Naive B cell (primary cell): ENCODE data around the gene ZNF880. TPM values are rescaled to one million over a fixed set of nuclear protein-coding genes. Genes with fewer than 3 reads are reported as not detected.

Experiments
- ATAC-seq, 2 donors: fragments of 150-1000 bp; cut with Tn5 transposase; 2 replicates each; pipeline ENCODE4 v1.10.0; 2021; ENCODE audit warnings: low read depth in 2 of 2, mild to moderate bottlenecking in 2 of 2, moderate library complexity in 2 of 2
- DNase-seq: peaks from one replicate; pipeline ENCODE4 v3.0.0; 2022
- H3K27ac Mint-ChIP-seq, 6 donors: one replicate each; pipeline ENCODE4 v1.8.0; 2020 to 2022; ENCODE audit warnings: mild to moderate bottlenecking in 6 of 6, mixed read lengths in 6 of 6, moderate library complexity in 5 of 6, inconsistent platforms in 2 of 6
- H3K27me3 Mint-ChIP-seq, 3 donors: one replicate each; pipeline ENCODE4 v1.8.0; 2021 to 2022; ENCODE audit warnings: mixed read lengths in 3 of 3, mild to moderate bottlenecking in 1 of 3
- H3K36me3 Mint-ChIP-seq, 2 donors: one replicate each; pipeline ENCODE4 v1.8.0; 2020 to 2022; ENCODE audit warnings: mixed read lengths in 2 of 2, inconsistent platforms in 1 of 2, mild to moderate bottlenecking in 1 of 2
- H3K4me1 Mint-ChIP-seq, 3 donors: one replicate each; pipeline ENCODE4 v1.8.0; 2020 to 2022; ENCODE audit warnings: mixed read lengths in 3 of 3, inconsistent platforms in 1 of 3, mild to moderate bottlenecking in 1 of 3, moderate library complexity in 1 of 3
- H3K4me3 Mint-ChIP-seq, 8 donors: one replicate each; pipeline ENCODE4 v1.8.0; 2020 to 2022; ENCODE audit warnings: mild to moderate bottlenecking in 8 of 8, mixed read lengths in 8 of 8, moderate library complexity in 8 of 8, inconsistent platforms in 2 of 8
- H3K9me3 Mint-ChIP-seq, 7 donors: one replicate each; pipeline ENCODE4 v1.8.0; 2020 to 2022; ENCODE audit warnings: mixed read lengths in 7 of 7, mild to moderate bottlenecking in 5 of 7, inconsistent platforms in 2 of 7, moderate library complexity in 1 of 7
- polyA plus RNA-seq, 6 donors: library from polyadenylated mRNA; unstranded; fragments of 300-500 nt; fragmentation: Illumina TruSeq; gene quantifications; one replicate each; pipeline ENCODE4 v1.2.3, GENCODE V29; 2021; ENCODE audit warnings: low read depth in 6 of 6

ZNF880 gene
- polyA plus RNA-seq, 6 donors from 2014 or later: 45.2 to 74.7 (median 58.4) TPM

- Mint-ChIP-seq H3K27me3 (no peaks in the 10 kb centered on the region), H3K4me1 (no peaks in the 10 kb centered on the region), H3K4me3 (peak overlapping the region in 1 of 8 donors; percentile 72), H3K9me3 (peaks cover 23 to 94% (median 69%) of the 10 kb centered on the region in 7 donors), H3K27ac (no peak overlapping the region), H3K36me3 (peaks cover 39 to 60% of the 10 kb centered on the region in 2 donors)
- no peak for ATAC-seq
- DNase-seq: no peak
Observed at GRCh38 chr19:52391135-52391534, 21.4 kb downstream of the ZNF880 start.

- Mint-ChIP-seq H3K27me3 (no peaks in the 10 kb centered on the region), H3K4me1 (peaks cover 16 to 26% (median 20%) of the 10 kb centered on the region in 3 donors), H3K36me3 (peaks cover 57 to 71% of the 10 kb centered on the region in 2 donors), H3K27ac (peak within 1 kb of the TSS; percentile 91 to 100 (median 95)), H3K9me3 (peaks cover 20 to 74% (median 51%) of the 10 kb centered on the region in 7 donors), H3K4me3 (peak within 1 kb of the TSS; percentile 90 to 100 (median 96))
- ATAC-seq (peak; percentile 99), DNase-seq (peak; percentile 90)
Observed at GRCh38 chr19:52397310-52398080, 27.8 kb downstream of the ZNF880 start, which contains the start of gene ZNF528. Gene ZNF528, plus strand, starts transcription at chr19:52397849. Its CDS starts 4,165 bp downstream, at chr19:52402014.

GRCh38 chr19:52398081-52398441 lies 28.3 kb downstream of the ZNF880 start:
- H3K4me3 Mint-ChIP-seq: peak overlapping the region; percentile 90 to 100 (median 96)
- ATAC-seq: peak; percentile 22 to 54
- peak overlapping the region; percentile 87 to 100 (median 94) for H3K27ac Mint-ChIP-seq
- H3K4me1 Mint-ChIP-seq: peaks cover 16 to 26% (median 20%) of the 10 kb centered on the region in 3 donors
- no peak for DNase-seq
- peaks cover 58 to 70% of the 10 kb centered on the region in 2 donors for H3K36me3 Mint-ChIP-seq
- no peaks in the 10 kb centered on the region for H3K27me3 Mint-ChIP-seq
- H3K9me3 Mint-ChIP-seq: peaks cover 19 to 73% (median 47%) of the 10 kb centered on the region in 7 donors

GRCh38 chr19:52410276-52410675 lies 40.6 kb downstream of the ZNF880 start:
- no peaks in the 10 kb centered on the region for H3K4me1 Mint-ChIP-seq
- H3K27ac Mint-ChIP-seq: no peak overlapping the region
- ATAC-seq: no peak
- DNase-seq: no peak
- no peaks in the 10 kb centered on the region for H3K27me3 Mint-ChIP-seq
- no peak overlapping the region for H3K4me3 Mint-ChIP-seq
- peaks cover 79 to 86% of the 10 kb centered on the region in 2 donors for H3K36me3 Mint-ChIP-seq
- peaks cover 4 to 94% (median 78%) of the 10 kb centered on the region in 7 donors for H3K9me3 Mint-ChIP-seq

GRCh38 chr19:52415711-52416110 lies 46.0 kb downstream of the ZNF880 start:
- Mint-ChIP-seq H3K27ac (no peak overlapping the region), H3K27me3 (no peaks in the 10 kb centered on the region), H3K9me3 (peaks cover 7 to 94% (median 81%) of the 10 kb centered on the region in 7 donors), H3K36me3 (peaks cover 38 to 58% of the 10 kb centered on the region in 2 donors), H3K4me3 (no peak overlapping the region), H3K4me1 (no peaks in the 10 kb centered on the region)
- ATAC-seq (no peak), DNase-seq (no peak)

GRCh38 chr19:52428937-52429336 lies 59.2 kb downstream of the ZNF880 start, which contains the start of gene ZNF534:
Gene ZNF534, plus strand, starts transcription at chr19:52429148. Its CDS starts 2,327 bp downstream, at chr19:52431475.
- ATAC-seq: no peak
- Mint-ChIP-seq H3K27ac (no peak within 1 kb of the TSS), H3K9me3 (peaks cover 11 to 80% (median 71%) of the 10 kb centered on the region in 7 donors), H3K36me3 (peaks cover 13 to 38% of the 10 kb centered on the region in 2 donors), H3K27me3 (no peaks in the 10 kb centered on the region), H3K4me1 (no peaks in the 10 kb centered on the region), H3K4me3 (no peak within 1 kb of the TSS)
- DNase-seq: no peak

Other genes with a start within 250 kb of the ZNF880 start
- gene ZNF616, start 230.0 kb upstream of the ZNF880 start, polyA plus RNA-seq: 1 to 10 TPM; 2.2 to 7.1 (median 4.9) TPM
- 10 to 100 TPM in 4 of 6 donors, 1 to 10 TPM in 2; 8.2 to 21.1 (median 12.0) TPM for gene ZNF836, start 198.3 kb upstream of the ZNF880 start, polyA plus RNA-seq
- gene PPP2R1A, start 179.9 kb upstream of the ZNF880 start, polyA plus RNA-seq: 100 to 1,000 TPM; 179 to 222 (median 202) TPM
- gene ZNF766, start 100.3 kb upstream of the ZNF880 start, polyA plus RNA-seq: 10 to 100 TPM; 27.8 to 62.4 (median 56.8) TPM
- 10 to 100 TPM; 10.1 to 42.2 (median 29.7) TPM for gene ZNF480, start 72.8 kb upstream of the ZNF880 start, polyA plus RNA-seq
- gene ZNF610, start 33.7 kb upstream of the ZNF880 start, polyA plus RNA-seq: 10 to 100 TPM in 1 of 6 donors, 1 to 10 TPM in 5; 1.4 to 10.7 (median 3.3) TPM
- 10 to 100 TPM; 11.5 to 17.0 (median 16.1) TPM for gene ZNF528, start 27.9 kb downstream of the ZNF880 start, polyA plus RNA-seq
- under 1 TPM in 2 of 6 donors, not detected in 4; 0.62 to 0.77 TPM for gene ZNF534, start 59.2 kb downstream of the ZNF880 start, polyA plus RNA-seq
- gene ZNF578, start 83.6 kb downstream of the ZNF880 start, polyA plus RNA-seq: 10 to 100 TPM in 1 of 6 donors, 1 to 10 TPM in 5; 1.5 to 19.0 (median 6.1) TPM
- 10 to 100 TPM in 2 of 6 donors, 1 to 10 TPM in 3, not detected in 1; 8.8 to 20.2 (median 9.7) TPM for gene ZNF808, start 157.7 kb downstream of the ZNF880 start, polyA plus RNA-seq
- 10 to 100 TPM; 16.5 to 31.2 (median 18.6) TPM for gene ZNF701, start 200.4 kb downstream of the ZNF880 start, polyA plus RNA-seq